ENCODE measurements around the gene ZNF10. TPM values are rescaled to one million over a fixed set of nuclear protein-coding genes. Genes with fewer than 3 reads are reported as not detected.

The ZNF10 gene
- 1.0 to 1.7 TPM (median 1.6 TPM) in 5 replicates for total RNA-seq (2022; extraction: Qiagen RNA extraction)

DNA sequence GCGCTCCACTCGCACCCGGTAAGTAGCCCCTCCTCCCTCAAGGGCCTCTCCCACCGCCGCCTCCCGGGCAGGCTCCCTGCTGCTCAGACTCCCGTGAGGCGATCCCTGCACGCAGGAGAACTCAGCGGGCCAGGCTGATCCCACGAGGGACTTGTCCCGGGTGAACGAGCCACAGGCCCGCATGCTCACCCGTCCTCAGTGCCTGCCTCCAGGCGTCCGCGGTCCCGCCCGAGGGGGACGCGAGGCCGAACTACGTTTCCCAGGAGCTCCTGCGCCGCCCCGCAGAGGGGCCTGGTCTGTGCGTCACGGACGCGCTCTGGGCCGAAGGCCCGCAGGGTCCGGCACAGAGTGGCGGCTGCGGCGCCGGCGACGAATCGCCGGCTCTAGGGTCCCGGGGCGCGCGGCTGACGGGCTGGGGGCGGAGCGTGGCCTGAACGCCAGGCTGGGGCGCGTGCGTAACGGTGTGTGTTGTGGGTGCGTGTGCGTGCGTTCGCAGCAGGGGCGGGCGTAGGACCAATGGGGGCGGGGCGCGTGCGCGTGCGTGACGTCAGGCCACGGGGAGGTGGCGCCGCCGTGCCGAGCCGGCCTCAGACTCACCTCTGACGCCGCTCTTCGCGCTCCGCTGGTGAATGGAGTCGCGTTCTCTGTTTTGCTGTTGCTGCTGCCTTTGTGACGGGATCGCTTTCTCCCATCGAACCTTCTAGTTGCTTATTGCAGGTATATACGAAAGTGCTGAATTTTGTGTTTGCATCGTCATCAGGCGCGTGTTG, at the start of gene ZNF10, which contains the start of gene ZNF891:
Gene ZNF10 (plus strand): TSS at position 590 of the 770 bp plus-strand sequence. CDS start 13,866 bp downstream, outside the sequence.
Gene ZNF891 (minus strand): TSS at position 237 of the 770 bp plus-strand sequence. CDS start 8,356 bp downstream, outside the sequence.

DNA sequence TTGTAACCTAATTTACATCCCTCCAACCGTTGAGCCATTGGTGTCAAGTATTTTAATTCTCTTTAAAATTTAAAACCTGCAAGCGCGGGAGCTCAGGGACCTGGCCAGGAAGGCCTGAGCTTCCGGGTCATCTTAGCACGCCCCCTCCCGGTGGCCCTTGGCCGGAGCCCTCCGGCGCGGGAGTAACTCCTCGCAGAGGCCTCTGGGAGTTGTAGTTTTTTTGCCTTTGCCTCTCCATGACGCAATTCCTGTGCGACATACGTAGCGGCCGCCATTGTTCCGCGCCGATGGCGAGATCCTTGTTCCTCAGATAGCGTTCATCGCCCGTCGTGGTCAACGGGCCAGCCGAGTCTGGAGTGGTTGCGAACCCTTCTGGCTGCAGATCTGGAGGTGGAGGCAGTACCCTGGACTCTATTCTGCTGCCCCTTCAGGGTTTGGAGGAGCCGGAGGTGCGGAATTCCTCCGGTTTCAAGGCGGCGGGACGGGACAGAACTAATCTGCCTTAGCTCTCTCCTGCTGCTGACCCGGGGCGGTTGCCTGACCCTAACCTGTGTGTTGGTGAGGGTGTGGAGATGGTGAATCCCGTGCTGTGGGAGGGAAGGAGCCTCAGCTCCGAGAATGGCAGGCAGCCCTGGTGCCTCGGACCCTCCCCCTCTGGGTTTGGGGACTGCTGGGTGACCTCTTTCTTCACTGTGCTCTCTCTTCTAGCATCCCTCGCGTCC, 51.0 kb downstream of the ZNF10 start, which contains the start of gene ZNF268:
Gene ZNF268 (plus strand): TSS at position 258 of the 722 bp plus-strand sequence. CDS start 503 bp downstream, outside the sequence.

Other genes starting within 250 kb of the ZNF10 start
- 19.1 to 25.7 TPM (median 23.0 TPM) in 5 replicates for gene CHFR, start 243.0 kb upstream of the ZNF10 start, total RNA-seq (2022; extraction: Qiagen RNA extraction)
- 1.9 to 4.4 TPM (median 3.6 TPM) in 5 replicates for gene ZNF605, start 174.3 kb upstream of the ZNF10 start, total RNA-seq (2022; extraction: Qiagen RNA extraction)
- gene ZNF26, start 144.3 kb upstream of the ZNF10 start, total RNA-seq (2022; extraction: Qiagen RNA extraction): 6.3 to 9.1 TPM (median 8.1 TPM) in 5 replicates
- 11.0 to 12.9 TPM (median 11.9 TPM) in 5 replicates for gene ZNF84, start 93.1 kb upstream of the ZNF10 start, total RNA-seq (2022; extraction: Qiagen RNA extraction)
- gene ZNF140, start 49.7 kb upstream of the ZNF10 start, total RNA-seq (2022; extraction: Qiagen RNA extraction): 7.6 to 9.6 TPM (median 9.1 TPM) in 5 replicates
- 0.30 to 0.41 TPM (median 0.34 TPM) in 5 replicates for gene ZNF891, start 353 bp upstream of the ZNF10 start, total RNA-seq (2022; extraction: Qiagen RNA extraction)
- gene ZNF268, start 50.9 kb downstream of the ZNF10 start, total RNA-seq (2022; extraction: Qiagen RNA extraction): 10.1 to 14.0 TPM (median 13.1 TPM) in 5 replicates
- not detected in 5 replicates for gene ANHX, start 105.2 kb downstream of the ZNF10 start, total RNA-seq (2022; extraction: Qiagen RNA extraction)

Data from A549 treated with dexamethasone at 1 μM for 4 hours (cell line).